GM06990 (cell line): Measurements from ENCODE around the gene CLASP2.
"Not testable (repeated sequence)": the region's sequence is repeated elsewhere in the genome, so short reads cannot be mapped to it uniquely, and the experiment has no call there.

Experiments
- DNase-seq: peaks from one replicate; pipeline ENCODE4 v3.0.0-alpha.2; 2011; ENCODE audit not compliant: insufficient read length; ENCODE audit errors: extremely low read depth
- H3K27me3 ChIP-seq: replicated peaks from 2 replicates; pipeline ENCODE4 v1.6.0; 2011; ENCODE audit warnings: low read length; ENCODE audit not compliant: control insufficient read depth, insufficient read depth
- H3K36me3 ChIP-seq: 2 replicates; pipeline ENCODE4 v1.5.1; 2011; ENCODE audit warnings: low read length; ENCODE audit not compliant: control insufficient read depth, insufficient read depth
- H3K4me3 ChIP-seq: replicated peaks from 2 replicates; pipeline ENCODE4 v1.5.1; 2011; ENCODE audit warnings: low read depth, mild to moderate bottlenecking, control low read depth, low read length
- TF ChIP-seq, protein P1 (sequence below): IDR thresholded peaks from 2 replicates; pipeline ENCODE4 v1.5.1; 2011; ENCODE audit warnings: low read length, control low read depth, mild to moderate bottlenecking, inconsistent platforms; ENCODE audit not compliant: insufficient read depth, poor library complexity, severe bottlenecking

The CLASP2 gene

GRCh38 chr3:33658039-33658438, 60.0 kb downstream of the CLASP2 start:
- TF ChIP-seq, protein P1, sequence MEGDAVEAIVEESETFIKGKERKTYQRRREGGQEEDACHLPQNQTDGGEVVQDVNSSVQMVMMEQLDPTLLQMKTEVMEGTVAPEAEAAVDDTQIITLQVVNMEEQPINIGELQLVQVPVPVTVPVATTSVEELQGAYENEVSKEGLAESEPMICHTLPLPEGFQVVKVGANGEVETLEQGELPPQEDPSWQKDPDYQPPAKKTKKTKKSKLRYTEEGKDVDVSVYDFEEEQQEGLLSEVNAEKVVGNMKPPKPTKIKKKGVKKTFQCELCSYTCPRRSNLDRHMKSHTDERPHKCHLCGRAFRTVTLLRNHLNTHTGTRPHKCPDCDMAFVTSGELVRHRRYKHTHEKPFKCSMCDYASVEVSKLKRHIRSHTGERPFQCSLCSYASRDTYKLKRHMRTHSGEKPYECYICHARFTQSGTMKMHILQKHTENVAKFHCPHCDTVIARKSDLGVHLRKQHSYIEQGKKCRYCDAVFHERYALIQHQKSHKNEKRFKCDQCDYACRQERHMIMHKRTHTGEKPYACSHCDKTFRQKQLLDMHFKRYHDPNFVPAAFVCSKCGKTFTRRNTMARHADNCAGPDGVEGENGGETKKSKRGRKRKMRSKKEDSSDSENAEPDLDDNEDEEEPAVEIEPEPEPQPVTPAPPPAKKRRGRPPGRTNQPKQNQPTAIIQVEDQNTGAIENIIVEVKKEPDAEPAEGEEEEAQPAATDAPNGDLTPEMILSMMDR: no peak
- no peaks in the 10 kb centered on the region for H3K36me3 ChIP-seq
- DNase-seq: no peak
- no peak overlapping the region for H3K4me3 ChIP-seq
- no peaks in the 10 kb centered on the region for H3K27me3 ChIP-seq

DNA sequence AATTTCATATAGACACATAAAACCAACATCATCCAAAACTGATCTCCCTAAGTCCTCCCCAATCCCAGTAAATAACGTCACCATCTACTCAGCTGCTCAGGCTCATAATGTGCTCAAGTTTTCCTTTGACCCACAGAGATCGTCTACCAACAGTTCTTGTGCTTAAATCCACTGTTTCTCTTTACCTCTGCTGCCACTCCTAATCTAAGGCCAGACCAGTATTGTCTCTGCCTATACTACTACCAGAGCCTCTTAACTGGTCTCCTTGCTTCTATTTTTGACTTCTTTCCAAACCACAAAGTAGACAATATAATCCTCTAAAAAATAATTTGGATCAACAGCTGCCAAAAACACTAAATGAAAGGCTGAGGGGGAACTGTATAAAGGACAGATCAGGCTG, 65.3 kb downstream of the CLASP2 start:
- TF ChIP-seq, protein P1: no peak
- H3K36me3 ChIP-seq: no peaks in the 10 kb centered on the region
- H3K4me3 ChIP-seq: no peak overlapping the region
- no peaks in the 10 kb centered on the region for H3K27me3 ChIP-seq
- DNase-seq: no peak

DNA sequence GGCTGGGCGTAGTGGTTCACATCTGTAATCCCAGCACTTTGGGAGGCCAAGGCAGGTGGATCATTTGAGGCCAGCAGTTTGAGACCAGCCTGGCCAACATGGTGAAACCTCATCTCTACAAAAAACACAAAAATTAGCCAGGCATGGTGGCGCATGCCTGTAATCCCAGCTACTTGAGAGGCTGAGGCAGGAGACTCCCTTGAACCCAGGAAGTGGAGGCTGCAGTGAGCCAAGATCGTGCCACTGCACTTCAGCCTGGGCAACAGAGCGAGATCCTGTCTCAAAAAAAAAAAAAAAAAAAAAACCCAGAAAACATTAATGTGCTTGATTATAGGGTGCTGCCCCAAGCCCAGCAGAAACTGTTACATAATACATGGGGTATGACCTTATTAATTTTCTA, 67.0 kb downstream of the CLASP2 start:
- H3K36me3 ChIP-seq, DNase-seq, H3K27me3 ChIP-seq, H3K4me3 ChIP-seq: not testable (repeated sequence)

DNA sequence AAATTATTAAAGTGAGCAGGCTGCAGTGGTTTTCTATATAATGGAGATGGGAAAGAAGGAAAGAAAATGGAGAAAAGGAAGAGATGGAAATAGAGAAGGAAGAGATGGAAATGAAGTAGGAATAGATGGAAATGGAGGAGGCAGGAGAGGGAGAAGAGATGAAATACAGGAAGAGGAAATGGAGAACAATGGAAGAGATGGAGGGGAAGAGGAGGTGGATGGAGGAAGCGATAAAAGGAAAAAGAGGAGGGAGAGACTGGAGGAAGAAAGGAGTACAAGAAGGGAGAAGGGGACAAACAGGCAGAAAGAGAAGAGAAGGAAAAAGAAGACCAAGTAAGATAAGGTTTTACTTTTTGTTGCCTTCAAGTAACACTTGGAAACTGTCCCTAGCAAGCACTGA, 67.6 kb downstream of the CLASP2 start:
- TF ChIP-seq, protein P1: no peak
- H3K27me3 ChIP-seq: no peaks in the 10 kb centered on the region
- no peaks in the 10 kb centered on the region for H3K36me3 ChIP-seq
- no peak for DNase-seq
- no peak overlapping the region for H3K4me3 ChIP-seq

GRCh38 chr3:33648793-33649192, 69.3 kb downstream of the CLASP2 start:
- no peak for DNase-seq
- TF ChIP-seq, protein P1: no peak

GRCh38 chr3:33646406-33646805, 71.6 kb downstream of the CLASP2 start:
- no peak for DNase-seq
- TF ChIP-seq, protein P1: no peak
- Histone ChIP-seq H3K36me3 (no peaks in the 10 kb centered on the region), H3K27me3 (no peaks in the 10 kb centered on the region), H3K4me3 (no peak overlapping the region)

More at GRCh38 chr3:33648793-33649192, 69.3 kb downstream of the CLASP2 start:
- H3K4me3 ChIP-seq: no peak overlapping the region
- no peaks in the 10 kb centered on the region for H3K27me3 ChIP-seq
- no peaks in the 10 kb centered on the region for H3K36me3 ChIP-seq
